Measurements from ENCODE around the gene RPS6KA5. TPM values are rescaled to one million over a fixed set of nuclear protein-coding genes. Genes with fewer than 3 reads are reported as not detected.
"Not testable (repeated sequence)": the region's sequence is repeated elsewhere in the genome, so short reads cannot be mapped to it uniquely, and the experiment has no call there.

RPS6KA5 gene
- total RNA-seq, 1 experiment from 2014 or later = 8.6 TPM

DNA sequence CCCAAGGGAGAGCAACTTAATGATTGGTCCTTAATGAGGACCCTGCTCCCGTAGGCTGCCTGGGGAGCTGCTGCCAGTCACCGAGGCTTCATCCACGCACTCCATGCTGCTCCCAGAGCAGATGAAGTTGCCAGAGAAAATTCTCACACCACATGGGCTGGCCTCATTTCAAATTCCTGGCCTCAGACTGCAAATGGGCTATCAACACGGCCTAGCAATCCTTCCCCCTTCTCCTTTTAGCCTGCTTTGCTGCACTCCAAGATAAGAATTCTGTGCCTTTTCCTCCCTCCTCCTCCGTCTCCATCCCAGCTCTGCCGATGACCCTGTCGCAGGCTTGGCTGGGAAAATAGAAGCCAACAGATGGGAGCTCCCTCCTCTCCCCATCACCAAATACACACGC lies 42.7 kb upstream of the RPS6KA5 start:
- Histone ChIP-seq H3K4me1 (ENCODE audit: insufficient read depth, low read length) (no peaks in the 10 kb centered on the region), H4K20me1 (ENCODE audit: low read length) (no peaks in the 10 kb centered on the region)
- no peak for DNase-seq

DNA sequence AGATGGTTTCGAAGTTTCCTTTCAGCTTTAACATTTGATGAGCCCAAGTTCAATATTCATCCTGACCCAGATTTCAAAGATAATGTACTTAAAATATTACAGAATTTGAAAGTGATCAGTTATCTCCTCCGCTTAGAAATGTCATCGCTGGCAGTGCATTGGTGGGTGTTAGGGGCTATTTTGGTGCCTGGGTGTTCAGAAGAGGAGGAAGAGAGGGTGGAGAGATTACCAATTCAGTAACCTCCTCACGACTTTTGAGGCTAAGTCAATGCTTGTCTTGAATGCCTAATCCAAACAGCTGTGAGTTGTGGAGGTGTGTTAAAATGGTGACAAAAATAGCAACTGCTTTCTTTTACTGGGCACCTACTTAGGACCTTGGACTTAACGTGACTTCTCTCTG lies 39.7 kb upstream of the RPS6KA5 start:
- no peaks in the 10 kb centered on the region for H3K4me1 ChIP-seq (ENCODE audit: insufficient read depth, low read length)
- no peaks in the 10 kb centered on the region for H3K36me3 ChIP-seq (ENCODE audit: low read depth, low read length)
- no peaks in the 10 kb centered on the region for H3K79me2 ChIP-seq (ENCODE audit: low read length)
- H3K9me3 ChIP-seq (ENCODE audit: low read length) = no peaks in the 10 kb centered on the region
- intact Hi-C loops (cut with micrococcal nuclease) = no loop called here
- ATAC-seq (no peak), DNase-seq (no peak)
- H3K9ac ChIP-seq (ENCODE audit: low read length) = no peak overlapping the region
- CTCF ChIA-PET = interaction anchor here (0.7 kb wide), 1 partner anchor 180 kb away, joined by 3 read pairs; no protein-coding TSS in a partner anchor
- TF ChIP-seq EZH2 (IDR thresholded peaks at IDR 0.05; ENCODE audit: low read length, unreplicated experiment) (no peak), CTCF (conservative IDR thresholded peaks at IDR 0.05; ENCODE audit: low read depth, low read length) (no peak), EZH2phosphoT487 (IDR thresholded peaks at IDR 0.05; ENCODE audit: borderline replicate concordance, low read length) (no peak)
- H2AFZ ChIP-seq (ENCODE audit: low read length) = no peak overlapping the region
- BruUV-seq (replicated peaks) = no TSS peak
- no peak overlapping the region for H3K4me2 ChIP-seq (ENCODE audit: low read length)
- H3K9me2 ChIP-seq (replicated peaks; ENCODE audit: low read length) = no peaks in the 10 kb centered on the region
- H4K20me1 ChIP-seq (ENCODE audit: low read length) = no peaks in the 10 kb centered on the region
- H3F3A ChIP-seq (ENCODE audit: low read length, unreplicated experiment) = no peaks in the 10 kb centered on the region
- no peak overlapping the region for H3K4me3 ChIP-seq (ENCODE audit: low read length)
- no peaks in the 10 kb centered on the region; the same call in 1 of the 2 replicates for H3K27me3 ChIP-seq (ENCODE audit: low read length)
- POLR2A ChIA-PET (ENCODE audit: unreplicated experiment) = interaction anchor here (0.9 kb wide), 1 partner anchor 132 kb away, joined by 8 read pairs; no protein-coding TSS in a partner anchor
- no peak overlapping the region for H3K27ac ChIP-seq (ENCODE audit: low read length)

More for the DNA sequence above, 42.7 kb upstream of the RPS6KA5 start:
- ChIA-PET POLR2A (ENCODE audit: unreplicated experiment) (no interaction called here), CTCF (no interaction called here)
- Histone ChIP-seq H3K9me2 (replicated peaks; ENCODE audit: low read length) (no peaks in the 10 kb centered on the region), H3K36me3 (ENCODE audit: low read depth, low read length) (no peaks in the 10 kb centered on the region), H3K79me2 (ENCODE audit: low read length) (no peaks in the 10 kb centered on the region), H3K27me3 (ENCODE audit: low read length) (no peaks in the 10 kb centered on the region; the same call in 1 of the 2 replicates), H2AFZ (ENCODE audit: low read length) (no peak overlapping the region), H3F3A (ENCODE audit: low read length, unreplicated experiment) (no peaks in the 10 kb centered on the region), H3K4me3 (ENCODE audit: low read length) (no peak overlapping the region), H3K27ac (ENCODE audit: low read length) (no peak overlapping the region), H3K9ac (ENCODE audit: low read length) (no peak overlapping the region), H3K4me2 (ENCODE audit: low read length) (no peak overlapping the region), H3K9me3 (ENCODE audit: low read length) (no peaks in the 10 kb centered on the region)
- no peak for ATAC-seq
- no TSS peak for BruUV-seq (replicated peaks)
- intact Hi-C loops (cut with micrococcal nuclease) = no loop called here
- TF ChIP-seq EZH2 (IDR thresholded peaks at IDR 0.05; ENCODE audit: low read length, unreplicated experiment) = no peak
- TF ChIP-seq CTCF (conservative IDR thresholded peaks at IDR 0.05; ENCODE audit: low read depth, low read length) = no peak
- no peak for TF ChIP-seq EZH2phosphoT487 (IDR thresholded peaks at IDR 0.05; ENCODE audit: borderline replicate concordance, low read length)

DNA sequence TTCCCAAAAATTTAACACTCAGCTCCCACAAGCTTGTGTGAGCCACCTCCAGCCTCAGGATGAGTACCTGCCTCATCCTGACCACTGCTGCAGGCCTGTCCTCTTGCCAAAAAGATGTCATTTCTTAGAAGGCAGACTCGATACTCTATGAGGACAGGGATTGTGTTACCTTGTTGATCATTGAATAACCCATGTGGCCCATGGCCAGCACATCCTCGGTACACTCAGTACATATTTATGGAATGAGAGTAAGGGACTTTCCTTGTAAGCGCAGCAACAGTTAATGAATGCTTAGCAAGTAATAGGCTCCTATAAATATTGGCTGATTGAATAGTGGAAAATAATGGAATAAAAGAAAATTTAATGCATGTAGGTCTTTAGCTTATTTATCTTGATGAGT lies 38.1 kb upstream of the RPS6KA5 start:
- H2AFZ ChIP-seq (ENCODE audit: low read length) = no peak overlapping the region
- intact Hi-C loops (cut with micrococcal nuclease) = no loop called here
- no peaks in the 10 kb centered on the region for H3K36me3 ChIP-seq (ENCODE audit: low read depth, low read length)
- TF ChIP-seq EZH2phosphoT487 (IDR thresholded peaks at IDR 0.05; ENCODE audit: borderline replicate concordance, low read length) (no peak), EZH2 (IDR thresholded peaks at IDR 0.05; ENCODE audit: low read length, unreplicated experiment) (no peak), CTCF (conservative IDR thresholded peaks at IDR 0.05; ENCODE audit: low read depth, low read length) (no peak)
- no peaks in the 10 kb centered on the region for H4K20me1 ChIP-seq (ENCODE audit: low read length)
- POLR2A ChIA-PET (ENCODE audit: unreplicated experiment) = interaction anchor here (0.7 kb wide), 1 partner anchor 18 kb away, joined by 5 read pairs; no protein-coding TSS in a partner anchor
- H3K79me2 ChIP-seq (ENCODE audit: low read length) = no peaks in the 10 kb centered on the region
- BruUV-seq (replicated peaks) = no TSS peak
- no peak overlapping the region for H3K27ac ChIP-seq (ENCODE audit: low read length)
- no peak overlapping the region for H3K4me2 ChIP-seq (ENCODE audit: low read length)
- no peak overlapping the region for H3K4me3 ChIP-seq (ENCODE audit: low read length)
- no peaks in the 10 kb centered on the region; the same call in 1 of the 2 replicates for H3K27me3 ChIP-seq (ENCODE audit: low read length)
- CTCF ChIA-PET = no interaction called here
- H3F3A ChIP-seq (ENCODE audit: low read length, unreplicated experiment) = no peaks in the 10 kb centered on the region
- H3K4me1 ChIP-seq (ENCODE audit: insufficient read depth, low read length) = no peaks in the 10 kb centered on the region
- H3K9me2 ChIP-seq (replicated peaks; ENCODE audit: low read length) = no peaks in the 10 kb centered on the region
- DNase-seq = peak; percentile 31
- no peaks in the 10 kb centered on the region for H3K9me3 ChIP-seq (ENCODE audit: low read length)
- no peak for ATAC-seq
- H3K9ac ChIP-seq (ENCODE audit: low read length) = no peak overlapping the region

DNA sequence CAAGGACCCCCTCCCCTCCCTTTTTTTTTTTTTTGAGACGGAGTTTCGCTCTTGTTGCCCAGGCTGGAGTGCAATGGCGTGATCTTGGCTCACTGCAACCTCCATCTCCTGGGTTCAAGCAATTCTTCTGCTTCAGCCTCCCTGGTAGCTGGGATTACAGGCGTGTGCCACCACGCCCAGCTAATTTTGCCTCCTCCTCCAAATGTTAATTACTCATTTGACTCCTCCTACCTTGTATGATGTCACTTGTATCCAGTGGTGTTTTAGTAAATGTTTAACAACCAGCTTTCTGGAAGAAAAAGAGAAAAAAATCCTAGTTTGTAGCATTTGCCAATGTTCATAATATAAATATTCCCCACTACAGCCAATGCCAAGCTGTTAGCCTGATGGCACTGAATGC lies 37.2 kb upstream of the RPS6KA5 start:
- H3K27me3 ChIP-seq (ENCODE audit: low read length); H3K4me2 ChIP-seq (ENCODE audit: low read length); H3K79me2 ChIP-seq (ENCODE audit: low read length); BruUV-seq (replicated peaks); H3K36me3 ChIP-seq (ENCODE audit: low read depth, low read length); H3K4me3 ChIP-seq (ENCODE audit: low read length); ATAC-seq; DNase-seq; H3K27ac ChIP-seq (ENCODE audit: low read length); H3K9me2 ChIP-seq (replicated peaks; ENCODE audit: low read length); intact Hi-C loops (cut with micrococcal nuclease); H3F3A ChIP-seq (ENCODE audit: low read length, unreplicated experiment); H2AFZ ChIP-seq (ENCODE audit: low read length); H3K4me1 ChIP-seq (ENCODE audit: insufficient read depth, low read length); CTCF ChIA-PET; H3K9me3 ChIP-seq (ENCODE audit: low read length); H3K9ac ChIP-seq (ENCODE audit: low read length); H4K20me1 ChIP-seq (ENCODE audit: low read length): not testable (repeated sequence)
- POLR2A ChIA-PET (ENCODE audit: unreplicated experiment) = interaction anchor here (0.6 kb wide), 2 partner anchors 19 to 76 kb away, joined by 3 to 11 read pairs; no protein-coding TSS in a partner anchor

All from PC-3 (cell line).